ENCODE measurements around the gene CPNE1.

GRCh38 chr20:35653430-35653734 is 11.3 kb downstream of the CPNE1 start:
- no peak for TF ChIP-seq GATA2 (IDR thresholded peaks at IDR 0.05; ENCODE audit: low read depth, low read length)
- no peak for TF ChIP-seq GATA3 (IDR thresholded peaks at IDR 0.05; ENCODE audit: low read depth, low read length)

All from SH-SY5Y (cell line).